Lower lobe of right lung (tissue), 2 donors: ENCODE data around the gene ZNF530. TPM values are rescaled to one million over a fixed set of nuclear protein-coding genes. Genes with fewer than 3 reads are reported as not detected.

Experiments
- ATAC-seq, 2 donors: fragments of 200-7000 bp; cut with Tn5 transposase; one replicate each; pipeline ENCODE4 v1.9.1; 2020 to 2022; ENCODE audit warnings: mild to moderate bottlenecking in 2 of 2, moderate library complexity in 2 of 2
- DNase-seq: peaks from one replicate; pipeline ENCODE4 v3.0.0-alpha.2; 2020
- H3K27ac ChIP-seq: fragments of 200-600 bp; one replicate; pipeline ENCODE4 v1.8.0; 2022
- H3K27me3 ChIP-seq: fragments of 200-600 bp; one replicate; pipeline ENCODE4 v1.8.0; 2022; ENCODE audit warnings: low read depth
- H3K36me3 ChIP-seq: fragments of 200-600 bp; one replicate; pipeline ENCODE4 v1.8.0; 2022; ENCODE audit warnings: mild to moderate bottlenecking
- H3K4me1 ChIP-seq: fragments of 200-600 bp; one replicate; pipeline ENCODE4 v1.8.0; 2022
- H3K4me3 ChIP-seq: fragments of 200-600 bp; one replicate; pipeline ENCODE4 v1.8.0; 2022; ENCODE audit warnings: mild to moderate bottlenecking
- H3K9me3 ChIP-seq: fragments of 200-600 bp; one replicate; pipeline ENCODE4 v1.8.0; 2022
- intact Hi-C: fragments of 100-400 bp; cut with DNase I; formaldehyde crosslinking; loops from one replicate; pipeline ENCODE4 v1.11.0; 2022
- long read RNA-seq: library from polyadenylated mRNA; unstranded; transcript quantifications from one replicate; pipeline ENCODE4 v2.0.0, GENCODE V29; 2021
- total RNA-seq: library from RNA; stranded (reverse); fragmentation: NEBNext Ultra II Directional; extraction: Animal tissue kit (Norgen Biotek cat#: 25700); gene quantifications from one replicate; pipeline ENCODE4 v1.2.1, GENCODE V29; 2021
- TF ChIP-seq, protein P1 (sequence below): fragments of 200-600 bp; IDR thresholded peaks from one replicate; pipeline ENCODE4 v1.8.0; 2022; ENCODE audit warnings: antibody characterized with exemption, mild to moderate bottlenecking
- donor health status: DM: no; HTN: yes; CAD: no; lungs with severe emphysema.

ZNF530 gene
- total RNA-seq = 2.0 TPM
- long read RNA-seq, partial matches to known transcripts = 0 of 3 reads
- long read RNA-seq, other reads (novel, unspliced or antisense) = 1 of 3 reads

DNA sequence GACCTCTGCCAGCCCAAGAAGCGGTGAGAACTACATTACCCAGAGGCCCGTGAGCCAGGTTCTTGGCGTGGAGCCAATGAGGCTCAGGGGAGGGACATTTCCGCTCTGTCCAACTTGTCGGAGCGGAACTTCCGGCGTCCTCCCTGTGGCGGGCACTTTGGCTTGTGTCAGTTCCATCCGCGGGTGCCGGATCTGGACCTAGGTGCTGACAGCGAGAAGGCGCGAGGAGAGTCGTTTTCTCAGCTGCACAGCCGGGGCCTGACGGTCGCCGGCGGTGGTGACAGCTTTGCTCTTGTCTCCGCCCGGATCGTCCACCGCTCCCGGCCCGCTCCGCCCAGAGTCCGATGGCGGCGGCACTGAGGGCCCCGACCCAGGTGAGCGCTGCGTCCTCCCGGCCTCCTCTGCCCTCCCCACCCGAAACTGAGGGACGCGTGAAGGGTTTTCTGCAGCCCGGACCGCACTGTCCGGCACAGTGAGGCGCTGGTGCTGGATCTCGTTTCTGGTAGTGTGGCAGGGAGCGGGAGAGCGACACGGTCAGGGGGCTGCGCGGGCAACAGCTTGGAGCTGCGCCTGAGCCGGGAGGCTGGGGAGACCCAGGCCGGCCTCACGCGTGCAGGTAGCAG lies at the start of gene ZNF530:
Gene ZNF530 (plus strand): TSS at position 125 of the 623 bp plus-strand sequence. CDS start 4,461 bp downstream, outside the sequence.
- peak; percentile 97 to 99 for ATAC-seq

GRCh38 chr19:57552432-57552831 lies 47.3 kb upstream of the ZNF530 start:
- Histone ChIP-seq H3K9me3 (peaks cover 72% of the 10 kb centered on the region), H3K36me3 (peaks cover 82% of the 10 kb centered on the region), H3K4me3 (no peak overlapping the region), H3K4me1 (no peaks in the 10 kb centered on the region), H3K27me3 (no peaks in the 10 kb centered on the region), H3K27ac (no peak overlapping the region)
- TF ChIP-seq, protein P1, sequence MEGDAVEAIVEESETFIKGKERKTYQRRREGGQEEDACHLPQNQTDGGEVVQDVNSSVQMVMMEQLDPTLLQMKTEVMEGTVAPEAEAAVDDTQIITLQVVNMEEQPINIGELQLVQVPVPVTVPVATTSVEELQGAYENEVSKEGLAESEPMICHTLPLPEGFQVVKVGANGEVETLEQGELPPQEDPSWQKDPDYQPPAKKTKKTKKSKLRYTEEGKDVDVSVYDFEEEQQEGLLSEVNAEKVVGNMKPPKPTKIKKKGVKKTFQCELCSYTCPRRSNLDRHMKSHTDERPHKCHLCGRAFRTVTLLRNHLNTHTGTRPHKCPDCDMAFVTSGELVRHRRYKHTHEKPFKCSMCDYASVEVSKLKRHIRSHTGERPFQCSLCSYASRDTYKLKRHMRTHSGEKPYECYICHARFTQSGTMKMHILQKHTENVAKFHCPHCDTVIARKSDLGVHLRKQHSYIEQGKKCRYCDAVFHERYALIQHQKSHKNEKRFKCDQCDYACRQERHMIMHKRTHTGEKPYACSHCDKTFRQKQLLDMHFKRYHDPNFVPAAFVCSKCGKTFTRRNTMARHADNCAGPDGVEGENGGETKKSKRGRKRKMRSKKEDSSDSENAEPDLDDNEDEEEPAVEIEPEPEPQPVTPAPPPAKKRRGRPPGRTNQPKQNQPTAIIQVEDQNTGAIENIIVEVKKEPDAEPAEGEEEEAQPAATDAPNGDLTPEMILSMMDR = no peak
- intact Hi-C loops = no loop called here
- ATAC-seq (no peak), DNase-seq (no peak)

More for the DNA sequence above, at the start of gene ZNF530:
- H3K4me3 ChIP-seq = peak within 1 kb of the TSS; percentile 89
- no peaks in the 10 kb centered on the region for H3K27me3 ChIP-seq
- H3K4me1 ChIP-seq = peaks cover 11% of the 10 kb centered on the region
- peak within 1 kb of the TSS; percentile 47 for H3K27ac ChIP-seq
- peaks cover 4% of the 10 kb centered on the region for H3K36me3 ChIP-seq
- peaks cover 19% of the 10 kb centered on the region for H3K9me3 ChIP-seq
- peak; percentile 94 for DNase-seq
- intact Hi-C loops = no loop called here
- TF ChIP-seq, protein P1 = no peak

DNA sequence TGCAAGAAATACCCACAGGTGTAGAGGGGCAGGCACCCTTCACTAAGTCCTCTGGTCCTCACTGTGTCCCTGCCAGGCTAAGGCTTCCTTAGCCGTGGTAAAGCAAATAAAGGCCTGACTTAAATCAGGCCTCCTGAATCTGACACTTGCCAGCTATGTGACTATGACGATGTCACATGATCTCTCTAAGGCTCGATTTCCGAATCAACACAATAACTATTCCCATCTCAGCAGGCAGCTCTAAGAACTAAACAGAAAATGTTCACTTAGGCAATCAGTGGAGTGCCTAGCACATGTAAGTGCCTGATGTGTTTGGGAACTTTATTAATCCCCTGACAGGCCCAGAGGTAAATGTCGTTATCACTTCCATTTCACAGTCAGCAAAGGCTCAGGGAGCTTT lies 42.0 kb upstream of the ZNF530 start:
- no peak overlapping the region for H3K27ac ChIP-seq
- DNase-seq = no peak
- H3K9me3 ChIP-seq = peaks cover 26% of the 10 kb centered on the region
- H3K27me3 ChIP-seq = no peaks in the 10 kb centered on the region
- intact Hi-C loops = no loop called here
- H3K4me3 ChIP-seq = no peak overlapping the region
- TF ChIP-seq, protein P1 = no peak
- peaks cover 37% of the 10 kb centered on the region for H3K36me3 ChIP-seq
- no peak for ATAC-seq
- H3K4me1 ChIP-seq = peaks cover 21% of the 10 kb centered on the region

DNA sequence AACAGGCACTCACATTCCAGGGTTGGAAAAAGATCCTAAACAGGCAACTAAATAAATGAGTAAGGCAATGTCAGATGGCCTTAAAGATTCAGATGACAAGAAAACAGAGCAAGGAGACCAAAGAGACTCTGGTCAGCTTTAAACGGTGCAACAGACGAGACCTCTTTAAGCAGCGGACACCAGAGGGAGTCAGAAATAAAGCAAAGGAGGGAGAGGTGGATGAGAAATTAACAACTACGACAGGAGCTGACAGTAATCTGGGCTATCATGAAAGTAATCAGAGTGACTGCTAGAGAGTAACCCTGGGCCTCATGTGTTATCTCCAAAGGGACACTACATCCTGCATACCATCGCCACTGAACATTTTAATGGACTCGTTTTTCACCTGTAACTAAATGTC lies 41.2 kb upstream of the ZNF530 start:
- no peaks in the 10 kb centered on the region for H3K27me3 ChIP-seq
- DNase-seq (no peak), ATAC-seq (no peak)
- intact Hi-C loops = no loop called here
- H3K9me3 ChIP-seq = peaks cover 25% of the 10 kb centered on the region
- peak overlapping the region; percentile 97 for H3K4me3 ChIP-seq
- peaks cover 31% of the 10 kb centered on the region for H3K36me3 ChIP-seq
- peaks cover 21% of the 10 kb centered on the region for H3K4me1 ChIP-seq
- no peak overlapping the region for H3K27ac ChIP-seq
- TF ChIP-seq, protein P1 = no peak

DNA sequence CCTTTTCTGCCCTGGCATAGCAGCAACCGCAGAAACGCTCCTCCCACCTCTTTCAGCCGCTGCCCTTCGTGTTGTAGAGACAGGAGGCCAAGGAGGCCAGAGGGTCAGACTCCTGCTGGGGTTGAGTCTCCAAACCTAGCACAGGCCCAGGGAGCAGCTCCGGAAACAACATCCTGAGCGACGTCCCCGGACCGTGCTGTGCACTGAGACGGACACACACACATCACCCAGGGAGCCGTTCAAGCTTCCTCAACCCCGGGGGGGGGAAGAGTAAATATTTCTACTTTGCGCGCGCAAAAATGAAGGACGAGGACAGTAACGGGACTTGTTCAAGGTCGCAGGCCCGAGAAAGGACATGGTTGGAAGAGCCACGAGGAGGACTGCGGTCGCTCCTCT lies 40.7 kb upstream of the ZNF530 start:
- Histone ChIP-seq H3K4me1 (peaks cover 21% of the 10 kb centered on the region), H3K36me3 (peaks cover 26% of the 10 kb centered on the region), H3K27me3 (no peaks in the 10 kb centered on the region), H3K4me3 (peak overlapping the region; percentile 97), H3K9me3 (peaks cover 25% of the 10 kb centered on the region), H3K27ac (peak overlapping the region; percentile 72)
- intact Hi-C loops = no loop called here
- TF ChIP-seq, protein P1 = no peak
- ATAC-seq = peak; percentile 54 to 67
- DNase-seq = peak; percentile 43
